ENCODE data around the gene AOPEP.
"Not testable (repeated sequence)": the region's sequence is repeated elsewhere in the genome, so short reads cannot be mapped to it uniquely, and the experiment has no call there.

The AOPEP gene

DNA sequence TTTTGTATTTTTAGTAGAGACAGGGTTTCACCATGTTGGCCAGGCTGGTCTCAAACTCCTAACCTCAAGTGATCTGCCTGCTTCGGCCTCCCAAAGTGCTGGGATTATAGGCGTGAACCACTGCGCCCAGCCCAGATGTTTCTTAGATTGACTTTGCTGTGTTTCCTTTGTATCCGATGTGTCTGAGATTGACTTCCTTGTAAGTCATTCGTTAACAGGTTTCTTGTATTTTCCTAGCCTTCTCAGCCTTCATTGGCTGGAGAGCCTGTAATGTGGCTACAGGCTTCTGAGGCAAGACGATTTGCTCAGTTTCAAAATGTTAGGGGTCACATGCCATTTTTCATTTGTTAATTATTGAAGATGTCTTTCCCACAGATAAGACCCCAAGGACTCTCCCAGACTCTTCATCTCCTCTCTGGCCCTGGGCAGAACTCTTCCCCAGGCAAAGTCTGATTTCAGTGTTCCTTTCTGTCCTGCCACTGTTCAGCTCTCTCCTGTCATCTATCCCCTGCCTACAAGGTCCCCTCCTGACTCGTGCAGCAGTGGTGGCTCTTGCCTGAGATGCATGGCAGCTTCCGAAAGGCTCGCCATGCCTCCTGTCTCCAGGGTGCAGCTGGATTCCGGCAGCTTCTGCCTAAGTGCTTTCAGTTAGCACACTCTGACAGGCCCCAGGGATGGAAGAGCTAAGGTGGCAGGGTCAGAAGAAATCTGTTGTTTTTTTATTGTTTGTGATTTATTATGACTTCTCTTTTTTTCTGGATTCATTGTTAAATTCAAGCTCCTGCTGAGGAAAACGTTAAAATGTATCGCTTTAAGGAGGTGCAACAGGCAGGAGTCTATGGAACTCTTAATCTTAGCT, 206.4 kb downstream of the AOPEP start:
- no peak for ATAC-seq (replicated peaks; ENCODE audit: extremely low read depth, poor library complexity, severe bottlenecking)
- Mint-ChIP-seq H3K27ac (ENCODE audit: low read depth) (no peak overlapping the region), H3K36me3 (ENCODE audit: insufficient read depth) (no peaks in the 10 kb centered on the region), H3K4me3 (no peak overlapping the region), H3K9me3 (no peaks in the 10 kb centered on the region), H3K4me1 (peaks cover 6% of the 10 kb centered on the region), H3K27me3 (no peaks in the 10 kb centered on the region)
- no peak for DNase-seq (ENCODE audit: low spot score in 2 of 2)

DNA sequence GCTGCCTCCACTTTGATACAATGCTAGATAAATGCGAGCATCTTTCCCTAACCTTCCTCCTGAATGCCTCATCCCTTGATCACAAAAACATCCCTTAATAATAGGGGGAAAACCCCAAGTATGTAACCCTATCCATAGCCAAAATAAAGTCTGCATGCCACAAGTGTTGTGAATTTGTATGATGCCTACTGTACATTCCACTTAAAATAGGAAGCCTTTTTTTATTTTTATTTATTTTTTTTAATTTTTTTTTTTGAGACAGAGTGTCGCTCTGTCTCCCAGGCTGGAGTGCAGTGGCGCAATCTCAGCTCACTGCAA, 207.0 kb downstream of the AOPEP start:
- no peaks in the 10 kb centered on the region for H3K36me3 Mint-ChIP-seq (ENCODE audit: insufficient read depth)
- no peak overlapping the region for H3K4me3 Mint-ChIP-seq
- H3K27ac Mint-ChIP-seq (ENCODE audit: low read depth) = no peak overlapping the region

DNA sequence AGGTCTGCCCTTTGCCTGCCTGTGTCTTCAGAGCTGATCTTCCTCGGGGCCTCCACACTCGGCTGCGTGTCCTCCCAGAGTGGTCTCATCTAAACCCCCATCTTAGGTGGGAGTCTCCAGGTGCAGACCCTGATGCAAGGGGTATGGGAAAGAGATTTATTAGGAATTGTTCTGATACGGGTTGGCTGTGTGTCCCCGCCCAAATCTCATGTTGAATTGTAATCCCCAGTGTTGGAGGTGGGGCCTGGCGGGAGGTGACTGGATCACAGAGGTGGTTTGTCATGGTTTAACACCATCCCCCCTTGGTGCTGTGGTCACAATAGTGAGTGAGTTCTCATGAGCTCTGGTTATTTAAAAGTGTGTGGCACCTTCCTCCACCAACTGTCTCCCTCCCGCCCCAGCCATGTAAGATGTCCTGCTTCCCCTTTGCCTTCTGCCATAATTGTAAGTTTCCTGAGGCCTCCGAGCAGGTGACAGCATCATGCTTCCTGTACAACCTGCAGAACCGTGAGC, 208.4 kb downstream of the AOPEP start:
- Mint-ChIP-seq H3K27me3 (no peaks in the 10 kb centered on the region), H3K4me3 (no peak overlapping the region), H3K36me3 (ENCODE audit: insufficient read depth) (no peaks in the 10 kb centered on the region), H3K27ac (ENCODE audit: low read depth) (no peak overlapping the region), H3K9me3 (no peaks in the 10 kb centered on the region), H3K4me1 (peaks cover 6% of the 10 kb centered on the region)
- ATAC-seq (replicated peaks; ENCODE audit: extremely low read depth, poor library complexity, severe bottlenecking) (no peak), DNase-seq (ENCODE audit: low spot score in 2 of 2) (no peak)

More for the DNA sequence above, 207.0 kb downstream of the AOPEP start:
- Mint-ChIP-seq H3K27me3 (no peaks in the 10 kb centered on the region), H3K9me3 (no peaks in the 10 kb centered on the region), H3K4me1 (peaks cover 6% of the 10 kb centered on the region)
- ATAC-seq (replicated peaks; ENCODE audit: extremely low read depth, poor library complexity, severe bottlenecking) (no peak), DNase-seq (ENCODE audit: low spot score in 2 of 2) (no peak)

DNA sequence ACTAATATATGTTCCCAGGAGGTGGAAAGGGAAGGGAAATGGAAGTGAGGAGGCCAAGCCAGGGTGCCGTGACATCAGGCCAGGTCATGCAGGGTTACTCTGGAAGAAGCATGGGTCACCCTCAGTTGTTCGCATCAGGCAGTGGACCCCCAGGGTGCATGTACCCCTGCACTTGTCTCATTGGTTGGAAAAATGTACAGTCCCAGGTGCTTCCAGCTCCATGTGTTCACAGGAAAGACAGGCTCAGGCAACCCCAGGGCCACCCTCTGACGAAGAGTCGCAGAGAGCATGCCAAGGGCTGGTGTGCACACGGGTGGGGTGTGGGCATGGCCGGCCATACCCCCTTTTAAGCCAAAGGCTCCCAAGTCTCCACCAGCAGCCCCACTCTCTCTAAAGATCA, 208.9 kb downstream of the AOPEP start:
- Mint-ChIP-seq H3K36me3 (ENCODE audit: insufficient read depth) (no peaks in the 10 kb centered on the region), H3K4me3 (no peak overlapping the region), H3K27me3 (no peaks in the 10 kb centered on the region)

DNA sequence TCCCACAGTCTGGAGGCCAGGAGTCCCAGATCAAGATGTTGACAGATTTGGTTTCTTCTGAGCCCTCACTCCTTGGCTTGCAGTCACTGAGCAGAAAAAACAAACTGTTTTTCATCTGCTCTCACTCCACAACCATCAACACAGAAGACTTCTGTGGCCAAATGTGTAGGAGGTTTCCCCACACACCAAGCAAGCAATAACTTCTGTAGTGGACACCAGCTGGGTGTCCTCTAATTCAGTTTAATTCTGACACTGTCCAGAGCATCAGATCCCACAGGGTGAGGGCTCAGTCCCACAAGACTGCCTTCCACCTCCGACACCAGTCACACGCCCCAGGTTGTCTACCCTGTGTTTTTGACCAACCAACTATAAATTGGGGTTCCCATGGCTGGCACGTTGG, 209.9 kb downstream of the AOPEP start:
- Mint-ChIP-seq H3K9me3 (no peaks in the 10 kb centered on the region), H3K36me3 (ENCODE audit: insufficient read depth) (peaks cover 3% of the 10 kb centered on the region), H3K27me3 (no peaks in the 10 kb centered on the region), H3K27ac (ENCODE audit: low read depth) (peak overlapping the region; percentile 12), H3K4me1 (no peaks in the 10 kb centered on the region), H3K4me3 (no peak overlapping the region)
- DNase-seq (ENCODE audit: low spot score in 2 of 2) (no peak), ATAC-seq (replicated peaks; ENCODE audit: extremely low read depth, poor library complexity, severe bottlenecking) (no peak)

More for the DNA sequence above, 208.9 kb downstream of the AOPEP start:
- H3K4me1 Mint-ChIP-seq = peaks cover 2% of the 10 kb centered on the region
- no peaks in the 10 kb centered on the region for H3K9me3 Mint-ChIP-seq
- ATAC-seq (replicated peaks; ENCODE audit: extremely low read depth, poor library complexity, severe bottlenecking) = no peak
- peak overlapping the region; percentile 12 for H3K27ac Mint-ChIP-seq (ENCODE audit: low read depth)
- no peak for DNase-seq (ENCODE audit: low spot score in 2 of 2)

DNA sequence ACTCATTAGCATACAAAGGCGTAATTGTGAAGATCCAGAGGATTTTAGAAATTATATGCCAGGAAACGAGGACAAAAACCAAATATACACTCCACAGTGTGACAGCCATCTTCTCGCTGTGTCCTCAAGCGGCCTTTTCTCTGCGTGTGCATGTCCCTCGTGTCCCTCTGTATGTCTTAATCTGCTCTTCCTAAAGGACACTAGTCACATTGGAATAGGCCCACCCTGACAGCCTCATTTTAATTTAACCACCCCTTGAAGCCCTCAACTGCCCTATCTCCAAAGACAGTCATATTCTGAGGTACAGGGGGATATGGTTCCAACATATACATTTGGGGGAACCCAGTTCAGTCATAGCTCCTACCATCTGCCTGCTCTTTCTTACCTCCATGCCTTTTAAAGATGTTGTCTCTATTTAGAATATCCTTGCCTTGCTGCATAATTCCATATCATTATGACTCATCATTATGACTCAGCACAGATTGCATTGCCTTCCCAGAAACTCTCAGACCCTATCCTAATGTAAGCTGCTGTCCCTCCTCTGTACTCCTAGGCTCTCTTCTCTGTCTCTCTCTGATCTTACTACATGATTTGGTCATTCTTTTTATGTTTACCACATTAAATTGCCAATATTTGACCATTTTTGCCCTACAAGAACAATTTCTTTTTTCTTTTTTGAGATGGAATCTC, 210.9 kb downstream of the AOPEP start:
- no peak for ATAC-seq (replicated peaks; ENCODE audit: extremely low read depth, poor library complexity, severe bottlenecking)

DNA sequence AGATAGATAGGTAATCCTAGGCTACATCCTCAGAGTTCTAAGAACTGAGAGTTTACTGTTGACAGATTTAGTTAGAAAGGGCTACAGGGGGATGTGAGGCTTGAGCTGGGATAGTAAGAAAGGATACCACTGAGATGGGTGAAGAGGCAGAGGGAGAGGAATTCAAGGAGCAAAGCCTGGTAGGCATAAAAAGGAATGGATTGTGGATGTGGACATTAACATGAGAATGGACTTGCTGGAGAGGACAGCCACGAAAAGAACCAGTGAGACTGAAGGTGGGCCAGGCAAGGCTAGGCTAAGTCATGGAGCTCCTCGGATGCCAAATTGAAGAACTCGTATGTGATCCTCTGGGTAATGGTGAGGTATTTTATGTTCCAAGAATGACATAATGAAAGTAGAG, 211.9 kb downstream of the AOPEP start:
- H3K4me3 Mint-ChIP-seq = no peak overlapping the region
- H3K27ac Mint-ChIP-seq (ENCODE audit: low read depth) = no peak overlapping the region
- no peak for DNase-seq (ENCODE audit: low spot score in 2 of 2)
- H3K36me3 Mint-ChIP-seq (ENCODE audit: insufficient read depth) = peaks cover 3% of the 10 kb centered on the region
- no peaks in the 10 kb centered on the region for H3K27me3 Mint-ChIP-seq
- ATAC-seq (replicated peaks; ENCODE audit: extremely low read depth, poor library complexity, severe bottlenecking) = no peak
- no peaks in the 10 kb centered on the region for H3K9me3 Mint-ChIP-seq
- no peaks in the 10 kb centered on the region for H3K4me1 Mint-ChIP-seq

More for the DNA sequence above, 210.9 kb downstream of the AOPEP start:
- Mint-ChIP-seq H3K4me1 (no peaks in the 10 kb centered on the region), H3K27me3 (no peaks in the 10 kb centered on the region), H3K36me3 (ENCODE audit: insufficient read depth) (peaks cover 3% of the 10 kb centered on the region), H3K9me3 (no peaks in the 10 kb centered on the region), H3K4me3 (no peak overlapping the region), H3K27ac (ENCODE audit: low read depth) (no peak overlapping the region)
- DNase-seq (ENCODE audit: low spot score in 2 of 2) = no peak

DNA sequence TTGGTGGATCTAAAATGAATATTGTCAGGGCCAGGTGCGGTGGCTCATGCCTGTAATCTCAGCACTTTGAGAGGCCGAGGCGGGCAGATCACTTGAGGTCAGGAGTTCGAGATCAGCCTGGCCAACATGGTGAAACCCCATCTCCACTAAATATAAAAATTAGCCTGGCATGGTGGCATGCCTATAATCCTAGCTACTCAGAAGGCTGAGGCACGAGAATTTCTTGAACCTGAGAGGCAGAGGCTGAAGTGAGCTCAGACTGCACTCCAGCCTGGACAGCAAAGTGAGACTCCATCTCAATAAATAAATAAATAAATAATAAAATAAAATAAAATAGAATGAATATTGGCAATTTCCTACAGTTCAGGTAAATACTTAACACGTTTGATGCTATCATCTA, 213.8 kb downstream of the AOPEP start:
- H3K9me3 Mint-ChIP-seq; H3K36me3 Mint-ChIP-seq (ENCODE audit: insufficient read depth); H3K27ac Mint-ChIP-seq (ENCODE audit: low read depth); H3K27me3 Mint-ChIP-seq; H3K4me3 Mint-ChIP-seq; H3K4me1 Mint-ChIP-seq; DNase-seq (ENCODE audit: low spot score in 2 of 2); ATAC-seq (replicated peaks; ENCODE audit: extremely low read depth, poor library complexity, severe bottlenecking): not testable (repeated sequence)

DNA sequence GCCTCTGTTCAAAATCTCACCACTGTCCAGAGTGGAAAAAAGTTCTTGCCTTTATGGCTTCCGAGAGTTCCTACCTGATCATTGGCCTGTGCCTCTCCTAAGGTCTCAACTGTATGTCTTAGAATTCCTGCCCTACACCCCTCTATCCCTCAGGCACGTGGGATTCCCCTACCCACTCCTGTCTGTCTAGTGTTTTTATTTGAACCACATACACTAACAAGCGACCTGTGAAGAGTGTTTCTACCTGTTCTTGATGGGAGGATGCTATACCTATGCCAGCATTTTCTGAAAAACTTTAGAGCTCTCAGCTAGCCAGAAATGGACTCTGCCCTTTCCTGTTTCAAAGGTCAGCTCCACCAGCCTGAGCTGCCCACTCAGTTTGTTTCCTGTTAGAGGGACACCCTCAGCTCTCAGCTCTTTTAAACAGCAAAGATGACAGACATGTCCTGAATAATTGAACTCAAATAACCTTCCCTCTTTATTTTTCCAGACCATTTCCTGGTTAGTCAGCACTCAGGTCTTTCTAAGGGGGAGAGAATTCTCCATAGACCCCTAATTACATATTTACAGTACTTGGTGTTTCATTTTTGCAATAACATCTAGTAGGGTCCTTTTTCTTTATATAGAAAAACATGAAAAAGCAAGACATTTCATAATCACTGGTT, 214.8 kb downstream of the AOPEP start:
- Mint-ChIP-seq H3K4me1 (no peaks in the 10 kb centered on the region), H3K9me3 (no peaks in the 10 kb centered on the region), H3K27ac (ENCODE audit: low read depth) (no peak overlapping the region), H3K36me3 (ENCODE audit: insufficient read depth) (peaks cover 3% of the 10 kb centered on the region), H3K4me3 (no peak overlapping the region), H3K27me3 (no peaks in the 10 kb centered on the region)
- DNase-seq (ENCODE audit: low spot score in 2 of 2) (no peak), ATAC-seq (replicated peaks; ENCODE audit: extremely low read depth, poor library complexity, severe bottlenecking) (no peak)

DNA sequence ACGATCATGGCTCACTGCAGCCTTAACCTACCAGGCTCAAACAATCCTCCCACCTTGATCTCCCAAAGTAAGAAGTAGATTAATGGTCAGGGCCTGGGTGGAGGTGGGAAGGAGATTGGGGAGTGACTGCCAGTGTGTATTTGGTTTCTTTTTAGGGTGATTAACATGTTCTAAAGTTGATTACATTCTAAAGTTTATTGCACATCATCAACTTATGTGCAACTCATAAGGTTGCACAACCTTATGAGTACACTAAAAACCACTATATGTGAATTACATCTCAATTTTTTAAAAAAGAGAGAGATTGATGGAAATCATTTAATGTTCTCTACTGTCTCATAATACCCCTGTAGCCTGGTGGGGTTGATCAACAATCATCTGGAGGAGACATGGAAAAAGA, 218.1 kb downstream of the AOPEP start:
- ATAC-seq (replicated peaks; ENCODE audit: extremely low read depth, poor library complexity, severe bottlenecking) (no peak), DNase-seq (ENCODE audit: low spot score in 2 of 2) (no peak)
- Mint-ChIP-seq H3K4me1 (no peaks in the 10 kb centered on the region), H3K4me3 (no peak overlapping the region), H3K9me3 (no peaks in the 10 kb centered on the region), H3K27me3 (no peaks in the 10 kb centered on the region), H3K27ac (ENCODE audit: low read depth) (no peak overlapping the region), H3K36me3 (ENCODE audit: insufficient read depth) (peaks cover 3% of the 10 kb centered on the region)

DNA sequence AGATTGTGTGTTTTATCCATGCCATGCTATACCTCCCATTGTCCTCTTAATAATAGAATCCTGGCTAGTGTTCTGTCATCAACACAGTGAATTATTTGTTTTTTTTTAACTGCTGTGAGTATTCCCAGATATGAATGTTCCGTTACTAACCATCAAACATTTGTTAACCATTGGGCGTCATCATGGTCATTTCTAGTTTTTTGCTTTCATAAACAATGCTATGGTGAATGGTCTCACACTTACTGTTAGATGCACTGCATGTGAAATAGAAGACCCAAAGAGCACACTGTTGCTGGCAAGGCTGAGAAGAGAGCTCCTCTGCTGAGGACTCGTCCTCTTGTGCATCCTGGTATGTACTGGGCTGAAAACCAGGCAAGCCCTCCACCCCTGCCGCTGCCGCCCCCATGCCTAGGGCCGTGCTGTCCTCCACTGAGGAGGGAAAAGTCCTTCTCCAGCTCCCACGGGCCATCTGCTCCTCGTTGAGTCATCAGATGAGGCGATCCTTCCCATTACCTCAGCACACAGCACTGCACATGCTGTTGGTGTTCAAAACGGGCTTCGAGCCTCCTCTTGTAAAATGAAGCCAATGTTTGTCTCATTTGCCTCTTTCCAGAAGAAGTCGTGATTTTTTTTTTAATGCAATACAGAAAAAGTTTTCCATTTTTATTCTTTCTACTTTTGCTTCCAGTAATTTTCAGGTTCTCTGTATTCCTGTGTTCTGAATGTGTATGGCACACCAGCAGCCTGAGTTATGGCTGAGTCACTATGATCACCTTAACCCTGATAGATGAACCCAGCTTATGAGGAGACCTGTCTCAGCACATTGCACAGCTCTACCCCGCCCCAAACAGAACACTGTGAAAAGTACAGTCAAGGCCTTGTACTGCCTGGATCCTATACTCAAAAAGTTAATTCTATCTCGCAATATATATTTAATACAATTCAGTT, 219.0 kb downstream of the AOPEP start:
- no peak overlapping the region for H3K4me3 Mint-ChIP-seq
- H3K27ac Mint-ChIP-seq (ENCODE audit: low read depth) = no peak overlapping the region
- H3K4me1 Mint-ChIP-seq = peaks cover 5% of the 10 kb centered on the region
- no peak for ATAC-seq (replicated peaks; ENCODE audit: extremely low read depth, poor library complexity, severe bottlenecking)
- peaks cover 3% of the 10 kb centered on the region for H3K36me3 Mint-ChIP-seq (ENCODE audit: insufficient read depth)
- H3K27me3 Mint-ChIP-seq = no peaks in the 10 kb centered on the region
- DNase-seq (ENCODE audit: low spot score in 2 of 2) = no peak
- H3K9me3 Mint-ChIP-seq = no peaks in the 10 kb centered on the region

DNA sequence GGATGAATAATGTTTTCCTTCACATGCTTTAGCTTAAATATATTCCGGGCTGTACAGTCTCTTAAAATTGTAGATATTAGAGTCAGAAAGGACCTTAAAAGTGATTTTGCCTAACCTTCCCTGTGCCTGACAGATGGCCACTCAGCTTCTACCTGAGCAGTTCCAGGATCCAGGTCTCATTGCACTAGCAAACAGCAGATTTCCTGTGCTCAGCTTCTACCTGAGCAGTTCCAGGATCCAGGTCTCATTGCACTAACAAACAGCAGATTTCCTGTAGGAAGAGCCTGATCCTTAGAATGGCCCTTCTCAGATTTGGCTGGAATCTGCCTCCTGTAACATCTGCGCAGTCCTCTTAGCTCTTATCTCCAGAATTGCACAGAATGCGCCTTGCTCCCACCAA, 219.8 kb downstream of the AOPEP start:
- no peak for ATAC-seq (replicated peaks; ENCODE audit: extremely low read depth, poor library complexity, severe bottlenecking)
- Mint-ChIP-seq H3K4me1 (peaks cover 13% of the 10 kb centered on the region), H3K36me3 (ENCODE audit: insufficient read depth) (peaks cover 2% of the 10 kb centered on the region), H3K9me3 (no peaks in the 10 kb centered on the region), H3K27me3 (no peaks in the 10 kb centered on the region), H3K27ac (ENCODE audit: low read depth) (no peak overlapping the region), H3K4me3 (no peak overlapping the region)
- DNase-seq (ENCODE audit: low spot score in 2 of 2) = no peak

Measured in central memory CD8-positive, alpha-beta T cell (primary cell).